GM23338 (cell line): ENCODE measurements around the gene CYP2W1. TPM values are rescaled to one million over a fixed set of nuclear protein-coding genes. Genes with fewer than 3 reads are reported as not detected.
A peak's percentile ranks its signal among the peaks of the same experiment; 100 is the strongest.

ENCODE experiments used
- ATAC-seq: fragments of 200-7000 bp; cut with Tn5 transposase; 3 replicates; pipeline ENCODE4 v1.9.1; 2020
- DNase-seq: peaks from one replicate; pipeline ENCODE4 v3.0.0-alpha.2; 2015; ENCODE audit warnings: low spot score
- H2AFZ ChIP-seq: fragments of 200-600 bp; sonication (generic); 2 replicates; pipeline ENCODE4 v1.8.0; 2016; ENCODE audit warnings: antibody characterized with exemption, mild to moderate bottlenecking, moderate library complexity
- H3F3A ChIP-seq: fragments of 200-600 bp; sonication (generic); replicated peaks from 2 replicates; pipeline ENCODE4 v1.8.0; 2017; ENCODE audit warnings: antibody characterized with exemption, mixed run types, low read depth
- H3K27ac ChIP-seq: fragments of 200-600 bp; sonication (generic); 2 replicates; pipeline ENCODE4 v1.6.1; 2016; ENCODE audit warnings: low read depth
- H3K27me3 ChIP-seq: fragments of 200-600 bp; sonication (generic); 2 replicates; pipeline ENCODE4 v1.8.0; 2016; ENCODE audit warnings: mild to moderate bottlenecking, mixed run types, moderate library complexity; ENCODE audit not compliant: insufficient read depth
- H3K36me3 ChIP-seq: fragments of 200-600 bp; sonication (generic); 2 replicates; pipeline ENCODE4 v1.8.0; 2016; ENCODE audit warnings: mild to moderate bottlenecking; ENCODE audit not compliant: insufficient read depth
- H3K4me1 ChIP-seq: fragments of 200-600 bp; sonication (generic); 2 replicates; pipeline ENCODE4 v1.8.0; 2016; ENCODE audit warnings: mild to moderate bottlenecking, moderate library complexity; ENCODE audit not compliant: insufficient read depth
- H3K4me2 ChIP-seq: fragments of 200-600 bp; sonication (generic); 2 replicates; pipeline ENCODE4 v1.7.1; 2017; ENCODE audit warnings: mixed run types
- H3K4me3 ChIP-seq: fragments of 200-600 bp; sonication (generic); 2 replicates; pipeline ENCODE4 v1.6.1; 2016; ENCODE audit warnings: mixed run types
- H3K79me2 ChIP-seq: fragments of 200-600 bp; sonication (generic); replicated peaks from 2 replicates; pipeline ENCODE4 v1.8.0; 2017; ENCODE audit warnings: mild to moderate bottlenecking; ENCODE audit not compliant: insufficient read depth
- H3K9me2 ChIP-seq: fragments of 200-600 bp; sonication (generic); 2 replicates; pipeline ENCODE4 v1.8.0; 2017; ENCODE audit not compliant: insufficient read depth
- H4K20me1 ChIP-seq: fragments of 200-600 bp; sonication (generic); replicated peaks from 2 replicates; pipeline ENCODE4 v1.8.0; 2017; ENCODE audit warnings: mild to moderate bottlenecking; ENCODE audit not compliant: insufficient read depth
- H3K27ac Mint-ChIP-seq: 2 replicates; pipeline ENCODE4 v1.8.0; 2020; ENCODE audit warnings: inconsistent platforms, mild to moderate bottlenecking, moderate library complexity, mixed read lengths
- H3K27me3 Mint-ChIP-seq: 3 replicates; pipeline ENCODE4 v1.8.0; 2022; ENCODE audit warnings: low read depth, mild to moderate bottlenecking, moderate library complexity, mixed read lengths, inconsistent platforms; ENCODE audit not compliant: insufficient read depth, poor library complexity
- H3K36me3 Mint-ChIP-seq: 3 replicates; pipeline ENCODE4 v1.8.0; 2021; ENCODE audit warnings: low read depth, mild to moderate bottlenecking, inconsistent platforms, moderate library complexity, mixed read lengths
- H3K4me1 Mint-ChIP-seq: 3 replicates; pipeline ENCODE4 v1.8.0; 2020; ENCODE audit warnings: mild to moderate bottlenecking, inconsistent platforms, mixed read lengths
- H3K4me3 Mint-ChIP-seq: 3 replicates; pipeline ENCODE4 v1.8.0; 2021; ENCODE audit warnings: moderate library complexity, mild to moderate bottlenecking, inconsistent platforms, mixed read lengths
- H3K9me3 Mint-ChIP-seq: 3 replicates; pipeline ENCODE4 v1.8.0; 2020; ENCODE audit warnings: moderate library complexity, mild to moderate bottlenecking, inconsistent platforms, mixed read lengths
- CREB1 ChIP-seq: fragments of 250-450 bp; sonication (Bioruptor Pico); IDR thresholded peaks from 2 replicates; pipeline ENCODE4 v1.5.0; 2020; ENCODE audit warnings: low read depth, mild to moderate bottlenecking, moderate library complexity
- ETS1 ChIP-seq: IDR thresholded peaks from 2 replicates; pipeline ENCODE4 v1.6.1; 2016; ENCODE audit warnings: antibody characterized with exemption
- EZH2 ChIP-seq: fragments of 200-600 bp; sonication (generic); IDR thresholded peaks from one replicate; pipeline ENCODE4 v1.8.0; 2017; ENCODE audit warnings: antibody characterized with exemption, mild to moderate bottlenecking, low read depth; ENCODE audit not compliant: unreplicated experiment
- EZH2phosphoT487 ChIP-seq: fragments of 200-600 bp; sonication (generic); IDR thresholded peaks from one replicate; pipeline ENCODE4 v1.8.1; 2018; ENCODE audit warnings: antibody characterized with exemption; ENCODE audit not compliant: unreplicated experiment
- JUNB ChIP-seq: IDR thresholded peaks from one replicate; pipeline ENCODE4 v1.6.1; 2016; ENCODE audit warnings: antibody characterized with exemption; ENCODE audit not compliant: unreplicated experiment
- NANOG ChIP-seq: IDR thresholded peaks from 2 replicates; pipeline ENCODE4 v1.6.1; 2016; ENCODE audit warnings: antibody characterized with exemption, borderline replicate concordance
- POLR2AphosphoS5 ChIP-seq: IDR thresholded peaks from 2 replicates; pipeline ENCODE4 v1.6.1; 2016; ENCODE audit warnings: antibody characterized with exemption, low read depth
- STAT1 ChIP-seq: IDR thresholded peaks from one replicate; pipeline ENCODE4 v1.6.1; 2016; ENCODE audit warnings: antibody characterized with exemption; ENCODE audit not compliant: unreplicated experiment
- ZNF114 ChIP-seq: fragments of 250-450 bp; sonication (Bioruptor Pico); IDR thresholded peaks from 2 replicates; pipeline ENCODE4 v1.5.0; 2020; ENCODE audit warnings: mild to moderate bottlenecking, moderate library complexity
- ZNF331 ChIP-seq: fragments of 250-450 bp; sonication (Bioruptor Pico); IDR thresholded peaks from 2 replicates; pipeline ENCODE4 v1.5.0; 2020; ENCODE audit warnings: low read depth, mild to moderate bottlenecking, moderate library complexity
- polyA plus RNA-seq: library from polyadenylated mRNA; unstranded; fragments of >200 nt; fragmentation: Nextera tagmentation; extraction: Ambion mirVana; gene quantifications from 2 replicates; pipeline ENCODE4 v1.2.1, GENCODE V29; 2016
- total RNA-seq: library from RNA; depleted of rRNA; stranded (reverse); fragments of >200 nt; shearing (Covaris generic); gene quantifications from 2 replicates; pipeline ENCODE4 v1.2.3, GENCODE V29; 2014
- TF ChIP-seq, protein P1 (sequence below), 2 experiments: fragments of 200-600 bp in 1 of 2; sonication (generic) in 1 of 2; conservative IDR thresholded peaks; 2 replicates each; pipeline versions ENCODE4 v1.5.1 to v1.6.1; 2016 to 2017; ENCODE audit warnings: antibody characterized with exemption in 2 of 2, low read depth in 2 of 2, mild to moderate bottlenecking in 2 of 2, moderate library complexity in 1 of 2

CYP2W1 gene
- total and polyA plus RNA-seq, 2 experiments from 2014 or later, result not detected

GRCh38 chr7:978416-979091 lies 4.4 kb upstream of the CYP2W1 start (continued):
- TF ChIP-seq ZNF114, result no peak
- no peak for TF ChIP-seq STAT1
- TF ChIP-seq NANOG, result no peak
- TF ChIP-seq ETS1, result no peak
- no peak for TF ChIP-seq CREB1 (CRISPR knock-in tag)
- TF ChIP-seq ZNF331, result no peak
- TF ChIP-seq EZH2phosphoT487, result no peak

GRCh38 chr7:979151-979550 lies 3.8 kb upstream of the CYP2W1 start:
- Histone ChIP-seq H3K4me3 (no peak overlapping the region), H3K79me2 (peaks cover 9% of the 10 kb centered on the region), H4K20me1 (peaks cover 7% of the 10 kb centered on the region; the same call in 1 of the 2 replicates), H3K27ac (no peak overlapping the region), H3K36me3 (no peaks in the 10 kb centered on the region), H2AFZ (no peak overlapping the region), H3K9me2 (no peaks in the 10 kb centered on the region), H3K4me2 (no peak overlapping the region), H3K4me1 (peaks cover 2% of the 10 kb centered on the region; the same call in 1 of the 2 replicates), H3F3A (no peaks in the 10 kb centered on the region), H3K27me3 (no peaks in the 10 kb centered on the region)
- Mint-ChIP-seq H3K27ac (no peak overlapping the region), H3K27me3 (no peaks in the 10 kb centered on the region), H3K36me3 (no peaks in the 10 kb centered on the region), H3K9me3 (no peaks in the 10 kb centered on the region; the same call in 2 of the 3 replicates), H3K4me3 (no peak overlapping the region), H3K4me1 (peaks cover 2% of the 10 kb centered on the region; the same call in 2 of the 3 replicates)
- no peak for TF ChIP-seq EZH2
- TF ChIP-seq NANOG, result no peak
- TF ChIP-seq STAT1, result no peak
- no peak for TF ChIP-seq JUNB
- TF ChIP-seq ETS1, result no peak
- no peak for TF ChIP-seq CREB1 (CRISPR knock-in tag)
- DNase-seq, result no peak
- no peak for ATAC-seq

- no peaks in the 10 kb centered on the region; the same call in 2 of the 3 replicates for H3K9me3 Mint-ChIP-seq
- TF ChIP-seq POLR2AphosphoS5 (no peak), ZNF114 (no peak), EZH2phosphoT487 (no peak), ETS1 (no peak), EZH2 (no peak), CREB1 (CRISPR knock-in tag) (no peak)
- TF ChIP-seq, protein P1, sequence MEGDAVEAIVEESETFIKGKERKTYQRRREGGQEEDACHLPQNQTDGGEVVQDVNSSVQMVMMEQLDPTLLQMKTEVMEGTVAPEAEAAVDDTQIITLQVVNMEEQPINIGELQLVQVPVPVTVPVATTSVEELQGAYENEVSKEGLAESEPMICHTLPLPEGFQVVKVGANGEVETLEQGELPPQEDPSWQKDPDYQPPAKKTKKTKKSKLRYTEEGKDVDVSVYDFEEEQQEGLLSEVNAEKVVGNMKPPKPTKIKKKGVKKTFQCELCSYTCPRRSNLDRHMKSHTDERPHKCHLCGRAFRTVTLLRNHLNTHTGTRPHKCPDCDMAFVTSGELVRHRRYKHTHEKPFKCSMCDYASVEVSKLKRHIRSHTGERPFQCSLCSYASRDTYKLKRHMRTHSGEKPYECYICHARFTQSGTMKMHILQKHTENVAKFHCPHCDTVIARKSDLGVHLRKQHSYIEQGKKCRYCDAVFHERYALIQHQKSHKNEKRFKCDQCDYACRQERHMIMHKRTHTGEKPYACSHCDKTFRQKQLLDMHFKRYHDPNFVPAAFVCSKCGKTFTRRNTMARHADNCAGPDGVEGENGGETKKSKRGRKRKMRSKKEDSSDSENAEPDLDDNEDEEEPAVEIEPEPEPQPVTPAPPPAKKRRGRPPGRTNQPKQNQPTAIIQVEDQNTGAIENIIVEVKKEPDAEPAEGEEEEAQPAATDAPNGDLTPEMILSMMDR (conservative IDR thresholded peaks at IDR 0.05; ENCODE audit: low read depth in 2 of 2), result no peak
These were observed 3.0 kb upstream of the CYP2W1 start for GRCh38 chr7:979886-980571.

More at GRCh38 chr7:979886-980571, 3.0 kb upstream of the CYP2W1 start:
- Histone ChIP-seq H3K4me2 (no peak overlapping the region), H3F3A (no peaks in the 10 kb centered on the region), H2AFZ (peak overlapping the region; percentile 56; the same call in 1 of the 2 replicates), H3K9me2 (no peaks in the 10 kb centered on the region), H3K36me3 (no peaks in the 10 kb centered on the region), H3K4me1 (no peaks in the 10 kb centered on the region), H4K20me1 (no peaks in the 10 kb centered on the region), H3K79me2 (no peaks in the 10 kb centered on the region), H3K27me3 (no peaks in the 10 kb centered on the region), H3K27ac (no peak overlapping the region), H3K4me3 (no peak overlapping the region)
- Mint-ChIP-seq H3K27ac (no peak overlapping the region), H3K27me3 (no peaks in the 10 kb centered on the region), H3K36me3 (no peaks in the 10 kb centered on the region), H3K4me1 (peaks cover 2% of the 10 kb centered on the region; the same call in 2 of the 3 replicates), H3K4me3 (no peak overlapping the region)
- ATAC-seq (peak; percentile 27), DNase-seq (no peak)
